NCI-H2196 (cell line): ENCODE data around the gene TMEM87B.
A peak's percentile ranks its signal among the peaks of the same experiment; 100 is the strongest.

Experiments
- DNase-seq: peaks from one replicate; lab custom pipeline; 2025; ENCODE audit not compliant: unreplicated experiment; lab: John Stamatoyannopoulos, UW

The TMEM87B gene

GRCh38 chr2:112054847-112055729 lies at the start of gene TMEM87B:
Gene TMEM87B, plus strand, starts transcription at chr2:112055269. Its CDS starts 323 bp downstream, at chr2:112055592.
- DNase-seq, result peak; percentile 96

DNA sequence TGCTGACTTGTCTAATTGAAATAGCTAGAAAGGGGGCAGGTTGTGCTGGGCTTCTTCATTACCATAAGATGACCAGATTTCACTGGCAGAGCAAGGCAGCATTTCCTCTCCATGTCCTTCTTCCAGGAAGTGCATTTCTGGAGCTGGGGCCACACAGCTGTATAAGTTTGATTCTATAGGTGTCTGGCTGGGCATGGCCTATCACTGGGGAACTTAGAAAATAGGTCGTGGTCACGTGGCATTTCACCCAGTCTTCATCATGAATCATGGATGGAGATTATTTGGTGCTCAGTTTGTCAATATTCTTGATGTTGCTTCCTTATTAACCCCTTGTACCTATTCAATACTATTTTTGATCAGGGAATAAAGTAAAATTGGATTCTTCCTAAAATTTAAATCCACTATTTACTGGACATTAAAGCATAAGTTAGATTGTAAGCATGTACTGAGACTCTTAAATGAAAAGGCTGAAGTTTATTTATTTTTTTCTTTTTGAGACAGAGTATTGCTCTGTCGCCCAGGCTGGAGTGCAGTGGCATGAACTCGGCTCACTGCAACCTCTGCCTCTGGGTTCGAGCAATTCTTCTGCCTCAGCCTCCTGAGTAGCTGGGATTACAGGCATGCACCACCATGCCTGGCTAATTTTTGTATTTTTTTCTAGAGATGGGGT lies 49.5 kb upstream of the TMEM87B start:
- DNase-seq, result no peak

- DNase-seq, result no peak
These were observed 49.0 kb upstream of the TMEM87B start for GRCh38 chr2:112006076-112006410.

GRCh38 chr2:112007493-112007892 lies 47.6 kb upstream of the TMEM87B start:
- no peak for DNase-seq

- DNase-seq, result no peak
These were observed 46.1 kb upstream of the TMEM87B start for GRCh38 chr2:112008910-112009485.

DNA sequence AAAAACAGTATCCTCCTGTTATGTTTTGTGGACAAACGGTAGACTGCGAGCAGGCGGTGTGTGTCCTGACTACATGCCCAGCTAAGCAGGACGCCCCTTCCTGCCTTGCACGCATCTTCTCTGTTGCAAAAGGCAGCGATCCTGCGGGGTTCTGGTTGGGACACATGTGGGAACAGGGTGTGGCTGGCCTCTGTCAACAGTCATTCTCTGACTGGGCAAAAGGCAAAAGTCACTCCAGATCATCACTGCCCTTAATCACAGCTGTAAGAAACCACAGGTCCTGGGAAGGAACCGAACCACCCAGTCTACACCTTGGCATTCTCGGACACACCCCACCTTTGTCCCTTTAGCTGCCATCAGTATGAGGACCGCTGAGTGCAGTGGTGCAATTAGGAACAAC lies 44.3 kb upstream of the TMEM87B start:
- DNase-seq, result no peak

DNA sequence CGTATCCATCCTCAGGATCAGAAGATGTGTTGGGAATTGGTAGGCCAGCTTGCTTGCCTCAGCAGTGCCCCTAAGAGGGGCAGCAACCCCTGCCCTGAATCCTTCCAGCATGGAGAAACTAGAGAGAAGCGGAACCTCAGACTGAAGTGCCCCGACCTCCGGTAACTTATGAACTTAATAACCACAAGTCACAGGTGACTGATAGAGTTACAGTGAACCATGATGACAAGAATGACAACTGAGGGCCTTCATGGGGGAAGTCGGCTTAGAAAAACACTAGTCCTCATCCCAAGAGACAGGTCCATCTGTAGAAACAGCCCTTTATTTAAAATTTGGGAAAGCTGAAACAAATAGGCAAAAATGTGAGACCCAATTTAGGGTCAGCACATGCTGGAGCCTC lies 42.5 kb upstream of the TMEM87B start:
- DNase-seq, result no peak

- DNase-seq, result no peak
These were observed 36.2 kb upstream of the TMEM87B start for GRCh38 chr2:112018846-112019245.

GRCh38 chr2:112019569-112019982 lies 35.5 kb upstream of the TMEM87B start:
- no peak for DNase-seq

DNA sequence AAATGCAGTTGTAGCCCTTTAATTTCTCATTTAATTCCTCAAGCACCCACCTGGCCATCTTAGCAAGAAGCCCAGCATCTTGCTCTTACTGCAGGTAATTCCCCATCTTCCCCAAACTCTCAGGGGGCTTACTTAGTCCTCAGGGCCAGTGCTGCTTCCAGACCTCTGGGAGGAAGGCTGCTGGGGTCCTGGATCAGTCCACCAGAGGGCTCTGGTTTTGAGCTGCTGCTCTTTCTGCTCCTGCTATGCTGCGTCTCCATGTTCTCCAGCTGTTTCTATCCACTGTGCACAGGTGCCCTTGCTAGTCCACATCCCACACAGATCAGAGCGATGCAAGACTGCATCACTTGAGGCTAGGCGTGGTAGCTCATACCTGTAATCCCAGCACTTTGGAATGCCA lies 34.5 kb upstream of the TMEM87B start:
- no peak for DNase-seq

- no peak for DNase-seq
These were observed 33.8 kb upstream of the TMEM87B start for GRCh38 chr2:112021290-112021689.

DNA sequence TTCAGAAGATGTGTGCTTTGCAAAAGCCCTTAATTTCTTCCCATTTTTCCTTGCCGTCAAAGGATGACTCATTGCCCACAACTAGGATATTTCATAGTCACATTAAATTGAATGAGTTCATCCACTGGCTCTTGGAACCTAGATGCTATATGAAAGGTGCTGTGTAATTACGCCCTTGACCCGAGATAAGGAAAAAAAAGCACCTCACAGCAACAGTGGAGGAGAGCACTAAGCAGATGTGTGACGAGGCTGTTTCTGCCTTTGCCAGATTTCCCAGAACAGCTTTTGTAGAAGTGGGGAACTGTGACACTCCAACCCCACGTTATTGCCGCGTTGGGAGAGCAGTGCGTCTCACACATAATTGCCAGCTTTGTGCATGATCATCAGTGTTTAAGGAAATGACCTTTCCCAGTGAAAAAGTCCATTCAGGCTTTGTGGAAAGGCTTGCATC lies 33.3 kb upstream of the TMEM87B start:
- peak; percentile 19 for DNase-seq

DNA sequence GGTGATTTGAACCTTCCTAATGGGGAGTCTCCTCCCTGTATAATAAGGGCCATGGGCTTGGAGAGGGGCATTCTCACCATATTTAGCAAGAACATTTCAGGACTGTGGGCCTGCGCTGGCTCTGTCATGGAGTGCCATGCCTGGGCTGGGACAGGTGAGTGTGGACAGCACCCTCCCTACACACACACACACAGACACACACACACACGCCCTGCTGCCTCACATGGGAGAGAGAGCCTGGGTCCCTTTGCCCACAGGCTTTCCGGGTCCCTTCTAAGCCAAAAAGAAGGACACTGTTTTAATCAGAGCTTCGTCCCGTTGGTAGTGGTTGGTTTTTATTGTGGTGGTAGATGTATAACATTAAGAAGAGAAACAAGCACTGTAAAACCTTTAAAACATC lies 31.4 kb upstream of the TMEM87B start:
- no peak for DNase-seq

DNA sequence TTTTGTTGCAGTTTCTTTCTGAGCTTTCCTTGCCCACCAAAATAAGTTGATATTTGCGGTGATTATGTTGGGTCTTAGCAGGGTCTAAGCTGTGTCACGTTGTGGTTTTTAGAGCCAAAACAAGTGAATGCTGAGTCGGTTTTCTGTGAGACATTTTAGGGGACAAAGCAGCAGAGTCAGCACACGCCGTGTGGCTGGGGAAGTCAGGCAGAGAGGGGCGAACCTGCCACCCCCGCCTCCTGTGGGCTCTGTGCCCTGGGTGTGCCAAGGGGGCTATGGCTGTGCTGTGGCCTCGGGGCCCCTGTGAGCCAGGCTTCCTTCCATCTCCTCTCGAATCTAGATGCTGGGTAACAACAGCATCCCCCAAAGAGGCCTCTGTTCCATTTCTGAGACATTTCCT lies 30.8 kb upstream of the TMEM87B start:
- no peak for DNase-seq

DNA sequence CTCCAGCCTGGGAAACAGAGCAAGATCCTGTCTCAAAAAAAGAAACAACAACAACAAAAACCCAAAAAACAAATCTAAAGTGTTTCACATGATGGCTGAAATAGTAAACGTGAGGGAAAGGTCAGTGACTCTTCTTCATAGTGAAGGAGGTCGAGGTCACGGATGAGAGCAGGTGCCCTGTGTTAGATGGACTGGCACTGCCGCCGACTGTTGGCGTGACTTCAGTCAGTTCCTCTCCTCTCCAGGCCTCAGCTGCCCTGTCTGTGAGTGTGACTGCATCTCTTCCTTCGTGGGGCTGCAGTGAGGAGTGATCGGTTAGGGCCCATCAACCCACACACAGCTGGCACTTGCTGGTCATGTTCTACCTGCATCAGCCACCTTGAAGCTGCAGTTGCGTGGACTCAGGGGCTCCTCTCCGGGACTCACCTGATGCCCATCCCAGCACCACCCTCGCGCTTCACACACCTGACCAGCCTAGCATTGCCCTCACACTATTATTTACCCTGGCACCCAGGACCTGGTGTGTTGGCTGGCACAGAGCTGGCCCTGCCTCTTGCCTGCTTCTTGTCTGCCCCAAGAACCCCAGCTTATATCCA lies 30.1 kb upstream of the TMEM87B start:
- DNase-seq, result no peak

DNA sequence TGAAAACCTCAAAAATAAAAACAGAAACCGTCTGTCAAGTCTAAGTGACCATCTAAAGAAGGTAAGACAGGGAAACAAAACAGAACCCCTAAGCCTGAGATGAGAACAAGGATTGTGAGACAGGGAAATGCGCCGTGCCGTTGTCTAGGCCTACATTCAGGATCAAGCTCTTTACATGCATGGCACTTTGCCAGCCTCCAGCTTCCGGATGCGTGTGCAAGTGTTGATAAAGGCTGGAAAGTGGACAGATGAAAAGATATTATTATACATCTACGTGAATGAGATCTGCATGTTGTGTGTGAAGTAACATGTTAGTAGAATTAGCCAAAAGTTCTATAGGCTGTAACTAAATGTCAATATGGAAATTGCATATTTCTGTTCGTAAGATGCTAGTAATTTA lies 28.6 kb upstream of the TMEM87B start:
- DNase-seq, result no peak

GRCh38 chr2:112027767-112028166 lies 27.3 kb upstream of the TMEM87B start:
- DNase-seq, result no peak

GRCh38 chr2:112029164-112029563 lies 25.9 kb upstream of the TMEM87B start:
- DNase-seq, result no peak

DNA sequence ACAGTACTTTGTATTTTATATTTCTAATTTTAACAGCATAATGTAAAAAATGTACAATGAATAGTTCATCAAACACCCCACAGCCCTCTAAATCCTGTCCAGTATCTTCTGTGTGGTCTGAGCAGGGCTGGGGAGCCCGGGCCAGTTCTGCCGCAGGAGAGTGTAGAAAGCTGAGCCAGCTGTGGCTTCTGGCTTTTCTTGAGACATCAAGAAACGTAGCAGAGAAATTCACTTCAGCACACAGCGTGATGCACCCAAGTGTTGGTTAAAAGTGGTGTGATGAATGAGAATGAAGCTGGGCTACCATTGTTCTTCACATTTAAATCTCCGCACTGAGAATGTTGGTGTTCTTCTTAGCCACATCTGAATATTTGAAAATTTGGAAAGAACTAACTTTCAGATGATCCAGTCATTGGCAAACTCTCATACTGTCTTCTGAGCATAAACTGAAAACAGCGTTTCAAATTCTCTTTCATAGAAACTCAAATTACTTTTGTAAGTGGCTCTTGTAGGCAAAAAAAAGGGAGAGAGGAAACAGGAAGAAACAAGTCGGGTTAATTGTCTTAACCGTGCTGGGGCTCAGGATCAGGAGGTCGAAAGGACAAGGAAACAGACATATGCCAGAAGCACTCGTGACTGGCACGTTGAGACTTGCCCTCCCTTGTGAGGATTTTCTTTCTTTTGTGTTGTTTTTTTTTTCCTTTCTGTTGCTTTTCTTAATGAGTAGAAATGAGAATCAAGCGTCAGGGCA lies 23.4 kb upstream of the TMEM87B start:
- DNase-seq, result peak; percentile 64

DNA sequence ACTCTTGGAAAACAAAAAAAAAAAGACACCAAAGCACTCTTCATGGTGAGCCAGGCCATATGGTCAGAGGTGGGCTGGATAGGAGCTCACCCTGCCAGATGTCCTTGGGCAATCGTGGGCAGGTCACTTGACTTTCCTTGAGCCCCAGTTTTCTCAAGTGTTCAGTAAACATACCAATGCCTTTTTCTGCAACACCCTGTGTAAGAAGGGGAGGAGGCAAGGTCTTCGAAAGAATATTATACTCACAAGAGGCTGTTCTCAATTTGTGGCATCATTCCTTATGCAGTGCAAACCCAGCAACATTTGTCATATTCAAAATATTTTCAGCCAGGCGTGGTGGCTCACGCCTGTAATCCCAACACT lies 22.9 kb upstream of the TMEM87B start:
- peak; percentile 64 for DNase-seq
